Measurements from ENCODE around the gene CDK4.

CDK4 gene

GRCh38 chr12:57771873-57772428 is 19.8 kb upstream of the CDK4 start, which contains the start of gene METTL1:
Gene METTL1, minus strand, starts transcription at chr12:57772105. Its CDS starts 22 bp downstream, at chr12:57772083.
- peak; percentile 92 to 93 for DNase-seq (ENCODE audit: low read depth in 2 of 2)

GRCh38 chr12:57771236-57771872 is 19.2 kb upstream of the CDK4 start:
- peak; percentile 81 to 83 for DNase-seq (ENCODE audit: low read depth in 2 of 2)

- DNase-seq (ENCODE audit: low read depth in 2 of 2) = no peak
Observed at GRCh38 chr12:57770734-57771133, 18.6 kb upstream of the CDK4 start.

- DNase-seq (ENCODE audit: low read depth in 2 of 2) = no peak
Observed at GRCh38 chr12:57769594-57769993, 17.5 kb upstream of the CDK4 start.

- DNase-seq (ENCODE audit: low read depth in 2 of 2) = no peak
Observed at GRCh38 chr12:57767876-57768275, 15.8 kb upstream of the CDK4 start.

- DNase-seq (ENCODE audit: low read depth in 2 of 2) = no peak
Observed at GRCh38 chr12:57767305-57767698, 15.2 kb upstream of the CDK4 start.

- DNase-seq (ENCODE audit: low read depth in 2 of 2) = no peak
Observed at GRCh38 chr12:57766464-57767304, 14.6 kb upstream of the CDK4 start, which contains the start of gene CYP27B1. Gene CYP27B1, minus strand, starts transcription at chr12:57767078. Its CDS starts 37 bp downstream, at chr12:57767041.

GRCh38 chr12:57765698-57766463 is 13.8 kb upstream of the CDK4 start:
- no peak for DNase-seq (ENCODE audit: low read depth in 2 of 2)

- no peak for DNase-seq (ENCODE audit: low read depth in 2 of 2)
Observed at GRCh38 chr12:57765003-57765697, 13.0 kb upstream of the CDK4 start.

GRCh38 chr12:57764662-57765002 is 12.5 kb upstream of the CDK4 start:
- DNase-seq (ENCODE audit: low read depth in 2 of 2) = no peak

GRCh38 chr12:57763881-57764661 is 12.0 kb upstream of the CDK4 start:
- DNase-seq (ENCODE audit: low read depth in 2 of 2) = no peak

- DNase-seq (ENCODE audit: low read depth in 2 of 2) = no peak
Observed at GRCh38 chr12:57762463-57762862, 10.4 kb upstream of the CDK4 start.

- no peak for DNase-seq (ENCODE audit: low read depth in 2 of 2)
Observed at GRCh38 chr12:57761391-57761998, 9.4 kb upstream of the CDK4 start.

GRCh38 chr12:57760347-57760982 is 8.4 kb upstream of the CDK4 start:
- no peak for DNase-seq (ENCODE audit: low read depth in 2 of 2)

- no peak for DNase-seq (ENCODE audit: low read depth in 2 of 2)
Observed at GRCh38 chr12:57759360-57759980, 7.4 kb upstream of the CDK4 start.

GRCh38 chr12:57758552-57759359 is 6.6 kb upstream of the CDK4 start:
- DNase-seq (ENCODE audit: low read depth in 2 of 2) = no peak

- DNase-seq (ENCODE audit: low read depth in 2 of 2) = no peak
Observed at GRCh38 chr12:57757771-57758170, 5.7 kb upstream of the CDK4 start.
